Muscle of leg (tissue), 11 donors: ENCODE data around the gene PTPMT1. TPM values are rescaled to one million over a fixed set of nuclear protein-coding genes. Genes with fewer than 3 reads are reported as not detected.
"Not testable (repeated sequence)": the region's sequence is repeated elsewhere in the genome, so short reads cannot be mapped to it uniquely, and the experiment has no call there.

ENCODE experiments used
- DNase-seq: peaks from one replicate; pipeline ENCODE4 v3.0.0; 2013
- H3K27ac ChIP-seq: one replicate; pipeline ENCODE4 v1.5.1; 2013; ENCODE audit warnings: mild to moderate bottlenecking, low read length, control low read depth
- H3K27me3 ChIP-seq: one replicate; pipeline ENCODE4 v1.6.1; 2013; ENCODE audit warnings: low read length; ENCODE audit not compliant: control insufficient read depth, insufficient read depth
- H3K36me3 ChIP-seq: one replicate; pipeline ENCODE4 v1.6.1; 2013; ENCODE audit warnings: low read length; ENCODE audit not compliant: control insufficient read depth, insufficient read depth
- H3K4me1 ChIP-seq: one replicate; pipeline ENCODE4 v1.6.1; 2013; ENCODE audit warnings: low read length; ENCODE audit not compliant: control insufficient read depth, insufficient read depth
- H3K4me3 ChIP-seq: one replicate; pipeline ENCODE4 v1.5.1; 2013; ENCODE audit warnings: low read length, control low read depth
- H3K9me3 ChIP-seq: replicated peaks from 2 replicates; pipeline ENCODE4 v1.6.1; 2013; ENCODE audit warnings: low read depth, low read length; ENCODE audit not compliant: control insufficient read depth
- WGBS: methylation state at CpG from one replicate; pipeline ENCODE4 v1.1.5; 2013; ENCODE audit warnings: missing lambda C conversion rate; ENCODE audit not compliant: insufficient coverage; 5-methylcytosine and 5-hydroxymethylcytosine counted together
- polyA plus RNA-seq, 8 donors: library from polyadenylated mRNA; unstranded; fragments of 120-200 nt; gene quantifications; one replicate each; pipeline versions ENCODE4 v1.2.1 to v1.2.3, GENCODE V29; 2013; ENCODE audit warnings: inconsistent platforms in 1 of 8, low replicate concordance in 1 of 8; ENCODE audit not compliant: insufficient read length in 8 of 8, insufficient read depth in 1 of 8
- total RNA-seq: library from RNA; stranded (reverse); fragments of 120-200 nt; gene quantifications from one replicate; pipeline ENCODE4 v1.2.4, GENCODE V29; 2013

Gene PTPMT1
- total and polyA plus RNA-seq, 9 donors, result 26.0 to 36.1 (median 28.4) TPM

GRCh38 chr11:47526032-47526431 is 39.4 kb upstream of the PTPMT1 start:
- peaks cover 12% of the 10 kb centered on the region for H3K4me1 ChIP-seq

GRCh38 chr11:47527186-47527585 is 38.2 kb upstream of the PTPMT1 start:
- Histone ChIP-seq H3K4me1 (peaks cover 12% of the 10 kb centered on the region), H3K27ac (no peak overlapping the region), H3K4me3 (no peak overlapping the region), H3K9me3 (no peaks in the 10 kb centered on the region), H3K36me3 (peaks cover 5% of the 10 kb centered on the region), H3K27me3 (no peaks in the 10 kb centered on the region)
- DNase-seq, result no peak
- no CpG with 5 or more reads among the region's 6 CpGs for WGBS

More at GRCh38 chr11:47526032-47526431, 39.4 kb upstream of the PTPMT1 start:
- not testable (repeated sequence) for H3K36me3 ChIP-seq, H3K27ac ChIP-seq, DNase-seq, H3K4me3 ChIP-seq, H3K27me3 ChIP-seq, H3K9me3 ChIP-seq
- 93% methylated on average over 5 of the region's 9 CpGs for WGBS

- no peak for DNase-seq
- Histone ChIP-seq H3K4me1 (peaks cover 2% of the 10 kb centered on the region), H3K27ac (no peak overlapping the region)
These were observed 35.4 kb upstream of the PTPMT1 start for GRCh38 chr11:47529951-47530350.

DNA sequence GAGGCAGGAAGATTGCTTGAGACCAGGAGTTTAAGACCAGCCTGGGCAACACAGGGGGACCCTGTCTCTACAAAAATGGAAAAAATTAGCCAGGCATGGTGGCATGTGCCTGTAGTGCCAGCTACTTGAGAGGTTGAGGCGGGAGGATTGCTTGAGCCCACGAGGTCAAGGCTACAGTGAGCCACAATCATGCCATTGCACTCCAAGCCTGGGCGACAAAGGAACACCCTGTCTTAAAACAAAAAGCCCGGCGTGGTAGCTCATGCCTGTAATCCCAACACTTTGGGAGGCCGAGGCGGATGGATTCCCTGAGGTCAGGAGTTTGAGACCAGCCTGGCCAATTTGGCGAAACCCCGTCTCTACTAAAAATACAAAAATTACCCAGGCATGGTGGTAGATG is 34.7 kb upstream of the PTPMT1 start:
- not testable (repeated sequence) for H3K9me3 ChIP-seq, H3K36me3 ChIP-seq, H3K27me3 ChIP-seq, H3K4me1 ChIP-seq, H3K4me3 ChIP-seq, DNase-seq, H3K27ac ChIP-seq
- WGBS, result 95% methylated on average over 9 of the region's 9 CpGs

More at GRCh38 chr11:47529951-47530350, 35.4 kb upstream of the PTPMT1 start:
- Histone ChIP-seq H3K9me3 (no peaks in the 10 kb centered on the region), H3K4me3 (no peak overlapping the region), H3K36me3 (peaks cover 5% of the 10 kb centered on the region), H3K27me3 (no peaks in the 10 kb centered on the region)
- WGBS, result no CpG with 5 or more reads among the region's 4 CpGs

- no peak for DNase-seq
- H3K27ac ChIP-seq, result no peak overlapping the region
- H3K27me3 ChIP-seq, result no peaks in the 10 kb centered on the region
- H3K36me3 ChIP-seq, result peaks cover 9% of the 10 kb centered on the region
- H3K9me3 ChIP-seq, result no peaks in the 10 kb centered on the region
- no CpG with 5 or more reads among the region's 3 CpGs for WGBS
- H3K4me3 ChIP-seq, result no peak overlapping the region
- no peaks in the 10 kb centered on the region for H3K4me1 ChIP-seq
These were observed 33.7 kb upstream of the PTPMT1 start for GRCh38 chr11:47531666-47532065.

DNA sequence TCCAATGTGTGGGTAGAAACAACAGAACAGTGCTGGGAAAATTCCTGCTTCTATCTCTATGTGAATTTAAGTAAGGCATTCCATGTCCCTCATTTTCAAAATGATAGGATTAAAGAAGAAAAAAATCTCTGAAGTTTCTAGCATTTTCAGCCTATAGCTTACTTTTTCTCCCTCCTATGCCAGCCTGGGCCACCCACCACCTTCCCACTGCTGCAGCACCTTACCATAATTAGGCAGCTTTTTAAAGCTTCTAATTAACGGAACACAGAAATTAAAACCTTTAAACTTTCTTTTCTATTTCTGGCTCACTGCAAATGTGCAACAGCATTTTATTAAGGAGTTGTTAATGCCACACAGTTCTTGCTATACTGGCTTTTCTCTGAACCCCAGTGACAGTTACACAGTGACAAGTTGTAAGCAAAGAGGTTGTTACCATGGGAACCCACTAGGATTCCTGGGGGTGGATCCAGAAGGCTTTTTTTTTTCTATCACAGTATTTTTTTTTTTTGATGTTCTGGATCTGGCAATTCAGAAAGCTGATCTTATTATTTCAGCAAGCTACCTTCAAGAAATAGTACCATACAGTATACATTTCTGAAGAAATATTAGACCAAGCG is 32.7 kb upstream of the PTPMT1 start:
- Histone ChIP-seq H3K4me1 (no peaks in the 10 kb centered on the region), H3K36me3 (peaks cover 9% of the 10 kb centered on the region), H3K9me3 (no peaks in the 10 kb centered on the region), H3K4me3 (no peak overlapping the region), H3K27ac (no peak overlapping the region), H3K27me3 (no peaks in the 10 kb centered on the region)
- WGBS, result 100% methylated on average over 1 of the region's 2 CpGs
- no peak for DNase-seq

GRCh38 chr11:47533690-47534151 is 31.7 kb upstream of the PTPMT1 start:
- WGBS, result no CpG with 5 or more reads among the region's 2 CpGs
- Histone ChIP-seq H3K4me1 (no peaks in the 10 kb centered on the region), H3K9me3 (no peaks in the 10 kb centered on the region), H3K27me3 (no peaks in the 10 kb centered on the region), H3K4me3 (no peak overlapping the region), H3K36me3 (peaks cover 9% of the 10 kb centered on the region), H3K27ac (no peak overlapping the region)
- DNase-seq, result no peak

GRCh38 chr11:47534704-47535251 is 30.6 kb upstream of the PTPMT1 start:
- 67% methylated on average over 1 of the region's 4 CpGs for WGBS
- no peaks in the 10 kb centered on the region for H3K9me3 ChIP-seq
- H3K27ac ChIP-seq, result no peak overlapping the region
- H3K36me3 ChIP-seq, result peaks cover 9% of the 10 kb centered on the region
- H3K27me3 ChIP-seq, result no peaks in the 10 kb centered on the region
- no peak overlapping the region for H3K4me3 ChIP-seq
- H3K4me1 ChIP-seq, result peaks cover 2% of the 10 kb centered on the region
- no peak for DNase-seq

- Histone ChIP-seq H3K9me3 (no peaks in the 10 kb centered on the region), H3K27ac (no peak overlapping the region), H3K4me3 (no peak overlapping the region), H3K36me3 (peaks cover 3% of the 10 kb centered on the region), H3K4me1 (peaks cover 7% of the 10 kb centered on the region), H3K27me3 (no peaks in the 10 kb centered on the region)
- peak; percentile 86 for DNase-seq
- WGBS, result no CpG with 5 or more reads among the region's 3 CpGs
These were observed 28.5 kb upstream of the PTPMT1 start for GRCh38 chr11:47536915-47537314.

DNA sequence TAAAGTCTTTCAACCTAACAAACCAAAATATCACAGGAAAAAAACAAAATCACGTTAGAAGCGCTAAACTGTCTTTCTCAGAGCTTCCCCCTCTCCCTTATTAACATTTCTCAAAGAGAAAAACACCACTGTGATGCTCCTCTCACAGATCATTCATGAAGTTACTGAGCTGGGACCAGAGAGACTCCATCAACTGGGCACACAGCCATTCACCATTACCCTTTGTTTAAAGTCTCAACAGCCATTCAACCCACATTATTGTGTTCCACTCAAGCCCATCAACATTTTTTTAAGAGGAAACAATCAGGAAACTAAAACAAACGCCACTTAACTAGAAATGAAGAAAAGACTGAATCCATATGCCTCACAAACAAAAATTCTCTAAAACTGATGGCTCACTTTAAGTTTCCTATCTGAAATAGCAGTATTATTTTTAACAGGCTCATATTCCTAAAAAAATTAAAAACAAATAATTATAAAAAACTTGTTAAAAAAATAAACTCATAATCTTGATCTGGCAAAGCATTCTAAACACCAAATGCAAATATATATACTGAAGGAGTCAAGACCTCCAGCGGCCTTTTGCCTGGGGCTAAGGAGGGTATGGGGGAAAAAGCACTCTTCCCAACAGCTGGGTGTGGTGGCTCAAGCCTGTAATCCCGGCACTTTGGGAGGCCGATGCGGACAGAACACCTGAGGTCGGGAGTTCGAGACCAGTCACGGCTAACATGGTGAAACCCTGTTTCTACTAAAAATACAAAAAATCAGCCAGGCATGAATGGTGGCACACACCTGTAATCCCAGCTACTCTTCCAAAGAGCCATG is 26.4 kb upstream of the PTPMT1 start:
- H3K4me1 ChIP-seq, result peaks cover 7% of the 10 kb centered on the region
- peaks cover 3% of the 10 kb centered on the region for H3K36me3 ChIP-seq
- no peaks in the 10 kb centered on the region for H3K27me3 ChIP-seq
- 87% methylated on average over 5 of the region's 10 CpGs for WGBS
- peak overlapping the region; percentile 44 for H3K27ac ChIP-seq
- no peak overlapping the region for H3K4me3 ChIP-seq
- DNase-seq, result no peak
- no peaks in the 10 kb centered on the region for H3K9me3 ChIP-seq
